ENCODE measurements around the gene XRCC1.
A peak's percentile ranks its signal among the peaks of the same experiment; 100 is the strongest.

The XRCC1 gene

GRCh38 chr19:43595999-43596841 is 20.9 kb upstream of the XRCC1 start, which contains the start of the genes IRGQ and ZNF576 (continued):
- TF ChIP-seq ZBTB17 (tag by site-specific recombination; IDR thresholded peaks at IDR 0.05) (peak; percentile 97), ZFP3 (tag by site-specific recombination; IDR thresholded peaks at IDR 0.05; ENCODE audit: low read depth) (0 out of 2 replicates have a peak, but pooled peaks have one; percentile 4), MYNN (tag by site-specific recombination; IDR thresholded peaks at IDR 0.05; ENCODE audit: borderline replicate concordance) (no peak), ZNF645 (tag by site-specific recombination; IDR thresholded peaks at IDR 0.05) (no peak), SP3 (tag by site-specific recombination; IDR thresholded peaks at IDR 0.05) (peak; percentile 95), PATZ1 (tag by site-specific recombination; IDR thresholded peaks at IDR 0.05) (peak; percentile 87), ZNF704 (tag by site-specific recombination; IDR thresholded peaks at IDR 0.05) (no peak), ZBTB10 (tag by site-specific recombination; IDR thresholded peaks at IDR 0.05) (peak; percentile 71)

GRCh38 chr19:43595605-43595998 is 20.3 kb upstream of the XRCC1 start:
- ChIA-PET POLR2A (interaction anchor here (0.7 to 4.1 kb wide), 37 partner anchors 9 to 617 kb away, joined by 3 to 49 read pairs (median 4); partner anchors contain the start of genes PHLDB3, PINLYP, SMG9 and XRCC1), CTCF (interaction anchor here (0.7 to 6.1 kb wide), 26 partner anchors 9 to 214 kb away, joined by 3 to 91 read pairs (median 6); partner anchors contain the start of gene XRCC1)
- no peaks in the 10 kb centered on the region for H3K9me3 ChIP-seq (ENCODE audit: control insufficient read depth, insufficient read depth, low read depth, low read length)
- H3K27ac ChIP-seq (ENCODE audit: extremely low read depth, low read depth, low read length): peak overlapping the region; percentile 95
- peaks cover 24% of the 10 kb centered on the region for H3K4me1 ChIP-seq (ENCODE audit: control insufficient read depth, insufficient read depth, low read length)
- H3K4me3 ChIP-seq (ENCODE audit: low read depth, low read length): peak overlapping the region; percentile 45
- H3K36me3 ChIP-seq (ENCODE audit: control insufficient read depth in 2 of 2, insufficient read depth in 1 of 2, low read length in 2 of 2): peaks cover 52 to 70% of the 10 kb centered on the region in 2 experiments
- no peak for TF ChIP-seq MYNN (tag by site-specific recombination; IDR thresholded peaks at IDR 0.05; ENCODE audit: borderline replicate concordance)
- no peak for TF ChIP-seq ZNF596 (tag by site-specific recombination; IDR thresholded peaks at IDR 0.05)
- TF ChIP-seq ZNF747 (tag by site-specific recombination; IDR thresholded peaks at IDR 0.05): no peak
- TF ChIP-seq PRDM2 (tag by site-specific recombination; IDR thresholded peaks at IDR 0.05; ENCODE audit: borderline replicate concordance): no peak
- TF ChIP-seq ZNF302 (tag by site-specific recombination; IDR thresholded peaks at IDR 0.05; ENCODE audit: low read depth): 0 out of 2 replicates have a peak, but pooled peaks have one; percentile 63
- no peak for TF ChIP-seq ZNF133 (tag by site-specific recombination; IDR thresholded peaks at IDR 0.05)
- TF ChIP-seq ZNF580 (tag by site-specific recombination; IDR thresholded peaks at IDR 0.05): 0 out of 2 replicates have a peak, but pooled peaks have one; percentile 39
- TF ChIP-seq SALL2 (tag by site-specific recombination; IDR thresholded peaks at IDR 0.05; ENCODE audit: borderline replicate concordance): no peak
- TF ChIP-seq HOXC10 (CRISPR knock-in tag; IDR thresholded peaks at IDR 0.05): no peak
- TF ChIP-seq RBAK (tag by site-specific recombination; IDR thresholded peaks at IDR 0.05): peak; percentile 26; the same call in 1 of the 2 replicates
- TF ChIP-seq ZBTB21 (tag by site-specific recombination; IDR thresholded peaks at IDR 0.05): no peak
- TF ChIP-seq ZNF548 (tag by site-specific recombination; IDR thresholded peaks at IDR 0.05): 0 out of 2 replicates have a peak, but pooled peaks have one; percentile 41
- TF ChIP-seq ZBTB1 (tag by site-specific recombination; IDR thresholded peaks at IDR 0.05): no peak
- TF ChIP-seq ZNF23 (tag by site-specific recombination; IDR thresholded peaks at IDR 0.05; ENCODE audit: borderline replicate concordance): no peak

Measured in HEK293 (cell line).